Fibroblast of lung (primary cell): ENCODE data around the gene ZBTB16. TPM values are rescaled to one million over a fixed set of nuclear protein-coding genes. Genes with fewer than 3 reads are reported as not detected.

Source experiments
- DNase-seq, 2 donors: peaks; one replicate each; pipeline versions ENCODE4 v3.0.0 to v3.0.0-alpha.2; 2010; ENCODE audit warnings: low read depth in 2 of 2
- H2AFZ ChIP-seq: 2 replicates; pipeline ENCODE4 v1.5.1; 2012; ENCODE audit warnings: low read length, control low read depth, inconsistent platforms
- H3K27ac ChIP-seq: 2 replicates; pipeline ENCODE4 v1.5.1; 2011; ENCODE audit warnings: low read length, control low read depth; ENCODE audit not compliant: insufficient read depth
- H3K27me3 ChIP-seq: 2 replicates; pipeline ENCODE4 v1.5.1; 2011; ENCODE audit warnings: mild to moderate bottlenecking, low read length; ENCODE audit not compliant: control insufficient read depth, insufficient read depth
- H3K36me3 ChIP-seq: 2 replicates; pipeline ENCODE4 v1.5.1; 2011; ENCODE audit warnings: low read length; ENCODE audit not compliant: control insufficient read depth, insufficient read depth
- H3K4me1 ChIP-seq: 2 replicates; pipeline ENCODE4 v1.5.1; 2011; ENCODE audit warnings: low read length; ENCODE audit not compliant: control insufficient read depth, insufficient read depth; ENCODE audit errors: extremely low read depth
- H3K4me2 ChIP-seq: 2 replicates; pipeline ENCODE4 v1.5.1; 2011; ENCODE audit warnings: low read length, control low read depth; ENCODE audit not compliant: insufficient read depth; ENCODE audit errors: extremely low read depth
- H3K4me3 ChIP-seq, 4 experiments: fragments of 200-600 bp in 1 of 4; sonication (generic) in 1 of 4; replicated peaks in 1 of 4; 2 replicates each; pipeline ENCODE4 v1.5.1; 2011 to 2016; ENCODE audit warnings: low read length in 4 of 4, low read depth in 3 of 4, mild to moderate bottlenecking in 3 of 4, control low read depth in 2 of 4, inconsistent platforms in 1 of 4, mixed read lengths in 1 of 4; ENCODE audit not compliant: insufficient read depth in 1 of 4; ENCODE audit errors: control extremely low read depth in 1 of 4
- H3K79me2 ChIP-seq: 2 replicates; pipeline ENCODE4 v1.5.1; 2012; ENCODE audit warnings: mild to moderate bottlenecking, low read length, inconsistent platforms; ENCODE audit not compliant: control insufficient read depth, insufficient read depth
- H3K9ac ChIP-seq: 2 replicates; pipeline ENCODE4 v1.5.1; 2011; ENCODE audit warnings: mild to moderate bottlenecking, low read length, control low read depth; ENCODE audit not compliant: insufficient read depth
- H3K9me3 ChIP-seq: 2 replicates; pipeline ENCODE4 v1.5.1; 2012; ENCODE audit warnings: low read depth, low read length; ENCODE audit not compliant: control insufficient read depth, insufficient read depth
- H4K20me1 ChIP-seq: 2 replicates; pipeline ENCODE4 v1.5.1; 2011; ENCODE audit warnings: low read length; ENCODE audit not compliant: control insufficient read depth, insufficient read depth; ENCODE audit errors: extremely low read depth
- EZH2 ChIP-seq: IDR thresholded peaks from 2 replicates; pipeline ENCODE4 v1.5.1; 2012; ENCODE audit warnings: low read length, control low read depth, mild to moderate bottlenecking; ENCODE audit errors: missing control alignments
- polyA plus RNA-seq, 2 donors: library from polyadenylated mRNA; depleted of rRNA in 1 of 2; stranded (reverse) in 1 of 2; unstranded in 1 of 2; fragments of >200 nt; gene quantifications; 2 replicates each; pipeline ENCODE4 v1.2.1, GENCODE V29; 2011 to 2012; ENCODE audit warnings: missing spikeins in 1 of 2
- total RNA-seq: library from RNA; depleted of rRNA; stranded (reverse); fragments of >200 nt; gene quantifications from 2 replicates; pipeline ENCODE4 v1.2.1, GENCODE V29; 2014
- TF ChIP-seq, protein P1 (sequence below), 2 donors: IDR thresholded peaks in 1 of 2; conservative IDR thresholded peaks in 1 of 2; 1 replicate in 1 of 2; 2 replicates in 1 of 2; pipeline ENCODE4 v1.5.1; 2011 to 2012; ENCODE audit warnings: low read length in 2 of 2, control low read depth in 1 of 2, inconsistent platforms in 1 of 2, low read depth in 1 of 2, mild to moderate bottlenecking in 1 of 2

ZBTB16 gene
- total and polyA plus RNA-seq, 2 donors (not counting 1 experiment from before 2014, with no cell fraction given) = not detected

DNA sequence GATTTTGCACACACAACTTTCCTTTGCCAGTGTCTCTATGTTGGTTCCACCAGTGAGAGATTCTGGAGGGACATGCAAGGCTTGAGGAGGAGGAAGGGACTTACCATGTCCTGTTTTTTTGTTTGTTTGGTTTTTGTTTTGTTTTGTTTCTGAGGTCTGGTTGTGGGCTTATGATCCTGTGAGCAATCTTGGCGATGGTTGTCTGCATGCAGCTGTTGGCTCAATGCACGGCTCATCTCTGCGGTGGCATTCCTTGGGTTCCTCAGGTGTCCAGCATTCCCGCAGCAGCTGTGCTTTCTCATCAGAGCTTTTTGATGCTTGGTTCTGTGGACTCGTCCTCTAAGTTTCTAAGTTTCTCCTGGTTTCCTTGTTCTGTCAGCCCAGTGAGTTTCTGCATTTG, 231.9 kb downstream of the ZBTB16 start:
- H3K4me3 ChIP-seq = peak overlapping the region in 3 of 4 experiments; percentile 19 to 46 (median 41)
- H3K36me3 ChIP-seq = no peaks in the 10 kb centered on the region
- no peaks in the 10 kb centered on the region for H3K9me3 ChIP-seq
- peak overlapping the region; percentile 75 for H3K4me2 ChIP-seq
- no peaks in the 10 kb centered on the region for H4K20me1 ChIP-seq
- H3K27me3 ChIP-seq = no peaks in the 10 kb centered on the region
- peak in 1 of 2 donors; percentile 95 for DNase-seq
- H3K27ac ChIP-seq = peak overlapping the region; percentile 53
- no peak overlapping the region for H2AFZ ChIP-seq
- H3K79me2 ChIP-seq = no peaks in the 10 kb centered on the region
- H3K4me1 ChIP-seq = peaks cover 10% of the 10 kb centered on the region
- peak overlapping the region; percentile 11 for H3K9ac ChIP-seq
- TF ChIP-seq, protein P1, sequence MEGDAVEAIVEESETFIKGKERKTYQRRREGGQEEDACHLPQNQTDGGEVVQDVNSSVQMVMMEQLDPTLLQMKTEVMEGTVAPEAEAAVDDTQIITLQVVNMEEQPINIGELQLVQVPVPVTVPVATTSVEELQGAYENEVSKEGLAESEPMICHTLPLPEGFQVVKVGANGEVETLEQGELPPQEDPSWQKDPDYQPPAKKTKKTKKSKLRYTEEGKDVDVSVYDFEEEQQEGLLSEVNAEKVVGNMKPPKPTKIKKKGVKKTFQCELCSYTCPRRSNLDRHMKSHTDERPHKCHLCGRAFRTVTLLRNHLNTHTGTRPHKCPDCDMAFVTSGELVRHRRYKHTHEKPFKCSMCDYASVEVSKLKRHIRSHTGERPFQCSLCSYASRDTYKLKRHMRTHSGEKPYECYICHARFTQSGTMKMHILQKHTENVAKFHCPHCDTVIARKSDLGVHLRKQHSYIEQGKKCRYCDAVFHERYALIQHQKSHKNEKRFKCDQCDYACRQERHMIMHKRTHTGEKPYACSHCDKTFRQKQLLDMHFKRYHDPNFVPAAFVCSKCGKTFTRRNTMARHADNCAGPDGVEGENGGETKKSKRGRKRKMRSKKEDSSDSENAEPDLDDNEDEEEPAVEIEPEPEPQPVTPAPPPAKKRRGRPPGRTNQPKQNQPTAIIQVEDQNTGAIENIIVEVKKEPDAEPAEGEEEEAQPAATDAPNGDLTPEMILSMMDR (conservative IDR thresholded peaks at IDR 0.05 in 1 of 2, IDR thresholded peaks at IDR 0.05 in 1 of 2; ENCODE audit: low read depth in 1 of 2, low read length in 2 of 2) = no peak
- TF ChIP-seq EZH2 = no peak

DNA sequence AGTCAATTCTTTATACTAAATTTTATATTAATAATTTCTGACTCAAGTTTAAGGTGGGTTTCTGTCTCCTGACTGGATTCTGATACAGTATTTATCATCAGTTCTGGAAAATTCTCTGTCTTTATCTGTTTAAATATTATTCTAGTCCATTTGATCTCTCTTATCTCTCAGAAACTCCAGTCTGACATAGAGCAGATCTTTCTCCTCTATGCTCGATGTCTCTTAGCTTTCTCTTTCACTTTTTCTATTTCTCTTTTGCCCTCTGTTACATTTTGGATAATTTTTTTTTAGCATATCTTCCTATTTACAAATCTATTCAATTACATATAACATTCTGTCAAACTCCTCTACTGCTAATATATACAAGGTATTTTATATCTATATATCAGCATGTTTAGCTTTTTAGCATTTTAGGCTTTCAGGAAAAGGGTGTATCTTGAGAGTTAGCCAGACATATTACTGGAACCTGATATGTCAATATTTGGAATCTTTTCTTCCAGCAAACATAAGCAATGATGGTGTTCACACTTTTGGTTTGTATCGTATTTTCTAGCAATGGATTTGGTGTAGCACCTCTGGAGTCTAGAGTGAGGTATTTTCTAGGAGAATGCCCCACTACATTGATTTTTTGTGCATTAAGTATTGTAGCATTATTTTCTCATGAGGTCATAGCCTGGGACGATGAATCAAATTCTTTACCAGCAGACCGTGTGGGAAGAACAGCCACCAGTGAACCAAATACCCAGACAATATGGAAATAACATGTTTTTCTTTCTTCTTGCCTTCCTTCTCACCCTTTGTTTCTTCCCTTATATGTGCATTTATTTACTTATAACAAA, 232.6 kb downstream of the ZBTB16 start:
- Histone ChIP-seq H3K9me3 (no peaks in the 10 kb centered on the region), H3K27me3 (no peaks in the 10 kb centered on the region), H3K4me3 (peak overlapping the region in 3 of 4 experiments; percentile 20 to 46 (median 41)), H3K9ac (peak overlapping the region; percentile 11), H3K36me3 (no peaks in the 10 kb centered on the region), H3K27ac (peak overlapping the region; percentile 53), H3K79me2 (no peaks in the 10 kb centered on the region), H4K20me1 (no peaks in the 10 kb centered on the region), H2AFZ (no peak overlapping the region), H3K4me2 (peak overlapping the region; percentile 75), H3K4me1 (peaks cover 10% of the 10 kb centered on the region)
- TF ChIP-seq, protein P1 (conservative IDR thresholded peaks at IDR 0.05 in 1 of 2, IDR thresholded peaks at IDR 0.05 in 1 of 2; ENCODE audit: low read depth in 1 of 2, low read length in 2 of 2) = no peak
- no peak for TF ChIP-seq EZH2
- DNase-seq = peak; percentile 71 to 95

DNA sequence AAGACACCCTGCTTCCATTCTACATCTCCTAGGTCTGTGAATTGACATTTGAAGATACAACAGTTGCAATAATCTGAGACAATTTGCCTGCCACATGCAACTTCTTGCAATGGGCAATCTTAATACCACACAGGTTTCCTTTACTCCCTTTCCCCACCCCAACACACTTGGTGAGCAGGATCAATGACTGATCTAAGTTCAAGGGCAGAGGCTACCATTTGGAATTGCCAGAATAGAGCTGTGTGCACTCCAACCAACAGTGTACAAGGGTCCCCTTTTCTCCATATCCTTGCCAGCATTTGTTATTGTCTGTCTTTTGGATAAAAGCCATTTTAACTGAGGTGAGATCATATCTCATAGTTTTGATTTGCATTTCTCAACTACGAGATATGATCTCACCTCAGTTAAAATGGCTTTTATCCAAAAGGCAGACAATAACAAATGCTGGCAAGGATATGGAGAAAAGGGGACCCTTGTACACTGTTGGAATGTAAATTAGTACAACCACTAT, 233.7 kb downstream of the ZBTB16 start:
- TF ChIP-seq, protein P1 (conservative IDR thresholded peaks at IDR 0.05 in 1 of 2, IDR thresholded peaks at IDR 0.05 in 1 of 2; ENCODE audit: low read depth in 1 of 2, low read length in 2 of 2) = no peak
- TF ChIP-seq EZH2 = no peak
- H2AFZ ChIP-seq = no peak overlapping the region
- DNase-seq = peak in 1 of 2 donors; percentile 72

More for the DNA sequence above, 233.7 kb downstream of the ZBTB16 start:
- H3K36me3 ChIP-seq = no peaks in the 10 kb centered on the region
- peaks cover 10% of the 10 kb centered on the region for H3K79me2 ChIP-seq
- H3K4me1 ChIP-seq = peaks cover 14% of the 10 kb centered on the region
- H3K27me3 ChIP-seq = no peaks in the 10 kb centered on the region
- H4K20me1 ChIP-seq = no peaks in the 10 kb centered on the region
- no peak overlapping the region for H3K4me2 ChIP-seq
- peak overlapping the region; percentile 53 for H3K27ac ChIP-seq
- no peak overlapping the region for H3K4me3 ChIP-seq
- H3K9ac ChIP-seq = no peak overlapping the region
- no peaks in the 10 kb centered on the region for H3K9me3 ChIP-seq
